RPMI7951 (cell line): ENCODE results near the gene SLC44A4. TPM values are rescaled to one million over a fixed set of nuclear protein-coding genes. Genes with fewer than 3 reads are reported as not detected.
A peak's percentile ranks its signal among the peaks of the same experiment; 100 is the strongest.
"Not testable (repeated sequence)": the region's sequence is repeated elsewhere in the genome, so short reads cannot be mapped to it uniquely, and the experiment has no call there.

Experiments used
- DNase-seq: peaks from one replicate; pipeline ENCODE4 v3.0.0-alpha.2; 2012; ENCODE audit warnings: low read depth
- total RNA-seq: library from RNA; depleted of rRNA; stranded (reverse); fragments of >200 nt; shearing (Covaris generic); gene quantifications from 2 replicates; pipeline ENCODE4 v1.2.3, GENCODE V29; 2014; rRNA removed

The SLC44A4 gene
- 1.5 TPM in 1 of 2 replicates, not detected in the other for total RNA-seq

- DNase-seq: no peak
These were observed at the start of gene SLC44A4 for GRCh38 chr6:31878726-31879125. SLC44A4 (minus strand) TSS chr6:31878997; CDS start chr6:31878980, 17 bp downstream.

- no peak for DNase-seq
These were observed 49.8 kb upstream of the SLC44A4 start for GRCh38 chr6:31928672-31928939.

GRCh38 chr6:31927863-31928671 lies 49.3 kb upstream of the SLC44A4 start:
- DNase-seq: no peak

- no peak for DNase-seq
These were observed 48.6 kb upstream of the SLC44A4 start, which contains the start of gene C2 for GRCh38 chr6:31927242-31927862. C2 (plus strand) TSS chr6:31927717; CDS start chr6:31927753, 36 bp downstream.

GRCh38 chr6:31922942-31923341 lies 44.1 kb upstream of the SLC44A4 start:
- no peak for DNase-seq

GRCh38 chr6:31920811-31921210 lies 42.0 kb upstream of the SLC44A4 start:
- DNase-seq: no peak

- DNase-seq: no peak
These were observed 41.0 kb upstream of the SLC44A4 start for GRCh38 chr6:31919624-31920303.

GRCh38 chr6:31918069-31918720 lies 39.4 kb upstream of the SLC44A4 start:
- no peak for DNase-seq

GRCh38 chr6:31915756-31916155 lies 37.0 kb upstream of the SLC44A4 start:
- DNase-seq: no peak

GRCh38 chr6:31915351-31915750 lies 36.6 kb upstream of the SLC44A4 start:
- no peak for DNase-seq

- no peak for DNase-seq
These were observed 33.2 kb upstream of the SLC44A4 start for GRCh38 chr6:31911826-31912585.

- DNase-seq: not testable (repeated sequence)
These were observed 30.5 kb upstream of the SLC44A4 start for GRCh38 chr6:31909298-31909697.

GRCh38 chr6:31908791-31909190 lies 30.0 kb upstream of the SLC44A4 start:
- peak; percentile 45 for DNase-seq

- not testable (repeated sequence) for DNase-seq
These were observed 29.5 kb upstream of the SLC44A4 start for GRCh38 chr6:31908255-31908654.

GRCh38 chr6:31907158-31907813 lies 28.5 kb upstream of the SLC44A4 start:
- peak; percentile 82 for DNase-seq

GRCh38 chr6:31906727-31907126 lies 27.9 kb upstream of the SLC44A4 start:
- DNase-seq: not testable (repeated sequence)

- DNase-seq: no peak
These were observed 27.3 kb upstream of the SLC44A4 start for GRCh38 chr6:31906122-31906521.

GRCh38 chr6:31905041-31905440 lies 26.2 kb upstream of the SLC44A4 start:
- DNase-seq: no peak

GRCh38 chr6:31903957-31904356 lies 25.2 kb upstream of the SLC44A4 start:
- no peak for DNase-seq

- DNase-seq: peak; percentile 94
These were observed 23.3 kb upstream of the SLC44A4 start, which contains the start of gene ZBTB12 for GRCh38 chr6:31901953-31902643. ZBTB12 (minus strand) TSS chr6:31902086; CDS start chr6:31901305, 781 bp downstream.
